GM19452 (cell line): Measurements from ENCODE around the gene LAMTOR2.
A peak's percentile ranks its signal among the peaks of the same experiment; 100 is the strongest.
"Not testable (repeated sequence)": the region's sequence is repeated elsewhere in the genome, so short reads cannot be mapped to it uniquely, and the experiment has no call there.

Experiments
- ATAC-seq: cut with Tn5 transposase; IDR thresholded peaks from one replicate; pipeline ENCODE4 v1.9.1; 2021; ENCODE audit not compliant: unreplicated experiment

Gene LAMTOR2

DNA sequence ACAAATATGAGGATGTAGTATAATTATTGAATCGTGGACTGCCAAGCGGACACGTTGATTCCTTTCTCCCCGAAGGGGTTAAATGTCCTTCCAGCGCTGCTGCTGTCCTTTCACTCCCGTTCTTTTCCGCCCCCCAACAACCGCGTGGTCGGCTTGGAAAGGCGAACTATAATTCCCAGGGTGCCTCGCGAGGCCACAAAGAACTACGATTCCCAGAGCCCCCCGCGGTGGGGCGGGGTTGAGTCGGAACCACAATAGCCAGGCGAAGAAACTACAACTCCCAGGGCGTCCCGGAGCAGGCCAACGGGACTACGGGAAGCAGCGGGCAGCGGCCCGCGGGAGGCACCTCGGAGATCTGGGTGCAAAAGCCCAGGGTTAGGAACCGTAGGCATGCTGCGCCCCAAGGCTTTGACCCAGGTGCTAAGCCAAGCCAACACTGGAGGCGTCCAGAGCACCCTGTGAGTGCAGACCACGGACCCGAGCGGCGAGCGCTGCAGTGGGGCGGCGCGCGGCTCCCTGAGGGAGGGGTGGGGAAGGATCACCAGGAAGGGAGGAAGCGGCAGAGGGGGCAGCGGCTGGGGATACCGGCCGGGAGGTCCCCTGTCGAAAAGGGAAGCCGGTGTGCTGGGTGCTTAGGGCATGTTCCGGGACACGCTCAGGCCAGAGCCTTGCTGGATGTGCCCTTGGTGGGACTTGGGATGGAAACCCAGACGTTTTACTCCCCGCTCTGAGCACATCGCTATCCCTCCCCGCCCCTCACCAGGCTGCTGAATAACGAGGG lies at the start of gene LAMTOR2:
TSS of gene LAMTOR2 (plus strand) at position 283 of the 781 bp plus-strand sequence. CDS start at position 391, 108 bp downstream.
- ATAC-seq: peak; percentile 77

DNA sequence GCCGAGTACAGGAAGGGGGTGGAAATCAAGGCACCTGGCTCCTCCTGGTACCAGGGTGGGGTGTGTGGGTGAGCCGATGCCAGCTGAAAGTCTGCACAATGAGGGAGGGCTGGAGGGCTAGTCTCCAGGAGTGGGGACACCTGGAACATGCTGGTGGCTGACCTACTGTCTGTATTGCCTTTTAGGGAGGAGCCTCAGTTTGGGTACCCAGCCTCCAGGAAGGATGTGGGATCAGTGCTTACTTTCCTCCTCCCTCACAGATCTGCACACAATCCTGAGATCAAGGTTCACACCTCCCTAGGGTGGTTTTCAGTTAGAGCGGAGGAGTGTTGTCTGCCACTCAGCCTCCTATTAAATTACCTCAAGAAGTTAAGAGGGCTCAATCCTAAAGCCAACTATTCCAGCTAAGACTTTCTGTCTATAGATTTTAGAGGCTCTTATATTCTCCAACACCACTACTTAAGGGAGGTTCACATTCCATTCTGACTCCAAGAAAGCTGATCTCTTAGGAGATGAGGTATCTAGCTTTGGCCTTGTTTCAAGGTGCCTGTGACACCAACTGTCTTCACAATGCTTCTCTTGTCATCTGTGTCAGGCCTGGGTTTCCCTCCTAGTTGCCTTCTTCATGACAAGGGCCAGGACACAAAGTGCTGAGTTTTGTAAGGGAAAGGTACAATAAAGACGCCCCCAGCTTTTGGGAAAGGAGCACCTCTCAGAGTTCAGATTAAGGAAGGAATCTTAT lies 49.6 kb upstream of the LAMTOR2 start:
- ATAC-seq: no peak

DNA sequence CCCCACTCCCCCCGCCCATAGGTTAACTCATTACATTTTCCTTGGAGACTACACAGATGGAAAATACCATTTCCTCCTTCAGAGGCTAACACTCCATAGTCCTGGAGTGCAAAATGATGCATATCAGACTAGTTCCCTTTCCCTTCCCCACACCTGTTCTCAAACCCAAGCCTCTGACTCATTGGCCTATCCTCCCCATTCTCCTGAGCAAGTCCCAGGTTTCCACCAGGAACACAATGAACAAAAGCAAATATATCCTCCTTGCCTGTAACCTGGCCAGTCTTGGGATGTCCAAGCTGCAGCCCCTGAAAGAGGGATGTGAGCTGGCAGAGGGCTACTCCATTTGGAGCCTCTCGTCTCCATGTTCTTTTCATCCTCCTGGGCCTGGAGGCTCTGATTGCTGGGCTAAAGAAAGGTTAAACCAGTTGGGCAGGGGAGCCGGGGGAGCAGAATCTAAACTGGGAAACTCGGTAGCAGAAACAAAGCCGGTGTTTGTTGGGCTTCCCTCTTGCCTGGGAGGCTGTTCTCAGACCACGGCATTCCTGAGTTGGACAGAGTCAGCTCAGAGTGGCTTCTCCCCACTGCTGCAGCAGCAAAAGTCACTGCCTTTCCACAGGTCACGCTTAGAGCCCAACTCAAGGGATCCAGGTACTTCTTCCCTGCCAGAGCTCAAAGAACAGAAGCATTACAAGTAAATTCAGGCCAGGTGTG lies 47.8 kb upstream of the LAMTOR2 start:
- ATAC-seq: no peak

DNA sequence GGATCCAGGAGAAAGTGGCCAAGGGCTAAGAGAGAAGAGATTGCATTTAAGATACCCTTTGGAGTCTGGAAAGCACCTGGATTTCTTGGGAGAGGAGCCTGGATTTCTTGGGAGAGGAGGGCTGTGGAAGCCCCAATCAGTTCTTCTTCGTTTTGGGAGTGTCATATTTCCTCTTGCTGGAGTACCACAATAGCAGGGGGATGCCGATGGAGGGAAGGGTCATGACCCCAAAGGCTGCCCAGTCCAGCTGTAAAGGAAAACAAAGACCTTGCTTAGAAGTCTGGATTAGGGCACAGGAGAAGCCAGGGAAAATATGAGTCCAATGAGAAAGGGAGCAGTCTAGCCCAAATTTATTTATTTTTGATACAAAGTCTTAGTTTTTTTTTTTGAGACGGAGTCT lies 45.2 kb upstream of the LAMTOR2 start:
- ATAC-seq: no peak

DNA sequence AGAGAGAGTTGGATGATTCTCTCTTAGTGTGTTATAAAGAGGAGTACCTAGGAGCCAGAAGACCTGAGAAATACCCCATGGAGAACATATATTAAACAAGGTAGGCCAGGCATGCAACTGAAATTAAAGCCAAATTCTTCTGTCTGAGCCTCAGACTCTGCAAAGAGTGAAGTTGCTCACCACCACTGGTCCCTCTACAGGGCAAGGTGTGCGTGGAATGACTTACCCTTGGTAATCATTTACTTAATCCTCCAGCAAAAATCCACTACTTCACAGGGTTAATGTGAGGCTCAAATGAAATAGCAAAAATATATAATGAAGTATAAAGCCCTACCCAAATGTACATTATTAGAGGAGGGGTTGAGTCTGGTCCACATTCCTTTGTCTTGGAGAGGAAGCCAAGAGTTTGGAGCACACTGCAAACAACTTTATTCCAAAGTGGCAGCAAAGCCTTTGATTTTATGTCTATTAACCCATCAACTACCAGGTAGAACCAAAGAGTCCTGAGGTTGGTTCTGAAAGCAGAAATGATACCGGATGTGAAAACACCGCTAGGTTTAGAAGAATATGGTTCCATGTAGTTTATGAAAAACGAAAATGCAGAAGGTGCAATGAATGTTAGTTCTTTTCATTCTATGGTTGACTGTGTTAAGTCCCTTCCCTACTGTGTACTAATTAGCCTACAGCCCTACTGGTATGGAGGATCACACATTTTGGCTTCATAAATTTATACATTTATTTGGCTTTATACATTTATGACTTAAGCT lies 42.3 kb upstream of the LAMTOR2 start:
- peak; percentile 83 for ATAC-seq

DNA sequence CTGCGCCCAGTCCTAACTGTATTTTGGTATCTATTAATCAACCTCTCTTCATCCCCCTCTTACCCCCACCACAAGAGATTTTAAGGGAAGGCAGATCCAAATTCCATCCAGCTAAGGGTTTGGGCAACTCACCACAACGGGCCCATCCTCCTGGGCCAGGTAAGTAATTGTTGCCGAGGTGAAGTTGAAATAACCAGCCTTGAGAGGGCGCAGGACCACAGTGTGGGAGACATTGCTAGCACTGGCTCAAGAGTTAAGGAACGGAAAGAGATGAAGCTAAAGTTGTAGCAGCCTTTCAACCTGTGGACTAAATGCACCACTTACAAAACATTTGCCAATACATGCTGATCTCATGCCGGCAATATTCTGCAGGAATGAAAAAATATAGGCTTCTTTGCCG lies 39.8 kb upstream of the LAMTOR2 start:
- ATAC-seq: no peak

DNA sequence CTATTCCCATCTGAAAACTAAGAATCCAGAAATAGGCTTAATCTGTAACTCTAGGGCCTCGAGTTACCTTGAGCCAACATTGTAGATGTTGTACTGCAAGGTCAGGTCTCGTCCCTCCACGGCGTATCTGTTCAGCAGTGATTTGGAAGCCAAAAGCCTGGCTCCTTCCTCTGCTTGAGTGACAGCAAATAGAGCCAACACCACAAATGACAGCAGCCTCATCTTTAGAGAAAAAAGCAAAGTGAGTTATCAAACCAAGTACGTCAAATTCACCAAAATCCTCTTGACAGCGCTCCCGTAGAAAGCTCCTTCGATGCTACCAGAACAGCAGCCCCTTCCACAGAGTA lies 34.7 kb upstream of the LAMTOR2 start:
- ATAC-seq: no peak

DNA sequence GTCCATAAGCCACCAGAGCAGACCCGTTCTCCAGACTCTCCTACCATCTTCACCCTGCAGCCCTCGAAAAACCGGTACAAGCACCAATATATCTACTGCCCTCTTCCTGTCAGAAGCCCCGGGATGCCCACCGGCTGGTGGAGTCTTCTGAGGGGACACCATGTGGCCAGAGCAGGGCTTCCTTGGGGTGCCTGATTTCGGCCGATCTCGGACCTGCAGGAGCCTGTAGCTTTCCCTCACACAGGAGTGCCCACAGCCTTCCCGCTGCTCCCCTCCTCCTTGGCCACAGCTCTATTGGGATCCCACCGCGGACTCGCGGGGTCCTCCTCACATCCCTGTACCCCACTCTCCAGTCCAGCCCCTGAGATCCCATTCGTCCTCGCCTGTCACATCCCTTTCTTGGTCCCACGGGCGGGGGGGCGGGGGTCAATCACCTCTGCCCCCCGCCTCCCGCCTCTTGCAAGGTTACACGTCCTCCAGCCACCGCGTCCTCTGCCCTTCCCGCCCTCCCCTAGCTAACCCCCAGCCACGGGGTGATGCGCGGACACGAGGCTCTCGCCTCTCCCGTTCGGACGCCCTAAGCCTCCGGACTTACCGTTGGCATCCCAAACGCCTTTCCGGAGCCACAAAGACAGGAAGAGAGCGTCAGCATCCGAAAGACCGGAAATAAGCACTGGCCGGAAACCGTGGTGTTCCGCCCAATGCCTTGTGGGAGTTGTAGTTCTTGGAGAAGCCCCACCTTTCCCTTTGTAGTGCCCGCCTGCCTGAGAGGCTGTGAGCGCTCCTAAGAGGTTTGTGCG lies 34.1 kb upstream of the LAMTOR2 start, which contains the start of gene SSR2:
TSS of gene SSR2 (minus strand) at position 659 of the 800 bp plus-strand sequence. CDS start 784 bp downstream, outside the sequence.
- peak; percentile 98 for ATAC-seq

DNA sequence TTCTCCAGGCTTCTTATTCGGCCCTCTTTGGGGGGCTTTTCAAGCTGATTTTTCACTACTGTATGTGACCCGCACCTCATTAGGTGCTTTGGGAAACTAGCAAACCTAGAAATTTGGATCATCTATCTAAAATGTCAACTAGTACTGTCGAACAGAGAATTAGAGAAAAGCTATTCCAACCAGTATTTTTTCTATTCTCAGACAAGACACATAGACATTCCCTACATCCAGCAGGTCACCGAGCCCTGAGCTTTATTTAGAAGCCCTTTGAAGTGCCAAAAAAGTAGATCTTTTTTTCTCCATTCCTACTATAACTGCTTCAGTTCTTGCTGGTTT lies 33.5 kb upstream of the LAMTOR2 start:
- ATAC-seq: no peak

DNA sequence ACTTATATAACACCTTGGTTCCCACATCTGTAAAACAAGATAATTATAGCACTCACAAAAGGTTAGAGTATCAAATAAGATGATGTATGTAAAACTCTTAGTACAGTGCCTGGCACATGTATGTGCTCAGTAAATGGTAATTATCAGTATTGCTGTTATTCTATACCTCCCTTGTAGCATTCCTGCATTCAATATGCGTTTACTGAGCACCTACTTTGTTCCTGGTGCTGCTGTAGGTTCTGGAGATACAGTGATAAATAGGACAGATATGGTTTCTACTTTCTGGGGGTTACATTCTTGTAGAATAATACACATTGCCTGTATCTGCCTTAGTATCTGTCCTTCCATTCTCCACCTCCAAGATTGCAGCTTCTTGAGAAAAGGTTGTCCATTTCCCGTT lies 32.6 kb upstream of the LAMTOR2 start:
- ATAC-seq: no peak

DNA sequence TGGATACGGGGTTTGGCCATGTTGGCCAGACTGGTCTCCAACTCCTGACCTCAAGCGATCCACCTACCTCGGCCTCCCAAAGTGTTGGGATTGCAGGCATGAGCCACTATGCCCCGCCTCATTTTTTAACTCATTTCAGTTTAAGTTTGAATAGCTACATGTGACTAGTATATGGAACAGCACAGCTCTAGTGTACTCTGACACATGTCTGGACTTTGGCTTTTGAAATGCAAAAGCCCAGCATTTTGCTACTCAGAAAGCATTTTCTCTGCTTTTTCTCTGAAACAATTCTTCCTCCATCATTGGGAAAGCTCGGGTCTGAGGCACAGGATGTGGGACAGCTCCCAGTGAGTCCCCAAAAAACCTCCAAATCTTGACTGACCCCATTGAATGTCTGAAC lies 29.8 kb upstream of the LAMTOR2 start:
- ATAC-seq: no peak

DNA sequence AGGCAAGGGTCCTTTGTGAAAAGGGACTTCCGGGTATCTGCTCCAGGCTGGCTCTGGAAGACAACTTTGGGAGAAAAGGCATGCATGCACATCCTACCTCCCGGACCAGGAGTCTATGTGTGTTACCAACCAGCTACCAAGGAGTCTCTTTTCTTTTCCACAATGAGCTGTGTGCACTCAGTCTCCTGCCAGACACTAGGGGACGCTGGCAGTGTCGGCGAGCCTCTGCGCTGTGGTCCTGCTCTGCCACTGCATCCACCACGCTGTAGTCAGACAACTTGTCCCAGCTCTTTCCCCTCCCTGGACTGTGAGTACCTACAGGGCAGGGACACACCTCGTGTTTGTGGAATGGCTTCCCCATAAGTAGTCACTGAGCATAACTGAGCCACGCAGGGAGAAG lies 28.7 kb upstream of the LAMTOR2 start:
- no peak for ATAC-seq

DNA sequence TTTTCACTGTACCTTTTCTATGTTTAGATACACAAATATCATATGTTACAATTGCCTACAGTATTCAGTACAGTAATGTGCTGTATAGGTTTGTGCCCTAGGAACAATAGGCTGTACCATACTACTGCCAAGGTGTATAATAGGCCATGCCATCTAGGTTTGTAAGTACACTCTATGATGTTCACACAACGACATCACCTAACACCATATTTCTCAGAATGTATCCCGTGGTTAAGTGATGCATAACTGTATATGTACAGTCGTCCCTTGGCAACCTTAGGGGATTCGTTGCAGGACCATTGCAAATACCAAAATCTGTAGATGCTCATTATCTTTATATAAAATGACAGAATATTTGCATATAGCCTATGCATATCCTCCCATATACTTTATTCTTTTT lies 28.0 kb upstream of the LAMTOR2 start:
- ATAC-seq: no peak

DNA sequence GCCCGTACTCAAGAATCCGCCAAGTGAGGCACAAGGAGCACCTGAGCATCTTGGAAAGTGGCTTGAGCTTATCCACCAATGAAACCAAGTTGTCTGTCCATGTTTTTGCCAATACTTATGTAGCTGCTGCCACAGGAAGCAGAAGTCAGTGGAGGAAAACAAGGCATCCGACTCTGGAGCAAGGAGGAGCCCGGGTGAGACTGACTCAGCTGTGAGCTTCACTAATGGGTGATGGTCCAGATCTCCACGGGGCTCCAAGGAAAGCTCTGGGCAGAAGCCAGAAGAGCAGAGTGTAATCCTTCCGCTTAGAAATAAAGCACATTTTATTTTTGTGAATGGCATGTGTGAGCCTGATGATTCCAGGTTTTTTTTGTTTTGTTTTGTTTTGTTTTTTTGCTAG lies 21.6 kb upstream of the LAMTOR2 start:
- no peak for ATAC-seq

DNA sequence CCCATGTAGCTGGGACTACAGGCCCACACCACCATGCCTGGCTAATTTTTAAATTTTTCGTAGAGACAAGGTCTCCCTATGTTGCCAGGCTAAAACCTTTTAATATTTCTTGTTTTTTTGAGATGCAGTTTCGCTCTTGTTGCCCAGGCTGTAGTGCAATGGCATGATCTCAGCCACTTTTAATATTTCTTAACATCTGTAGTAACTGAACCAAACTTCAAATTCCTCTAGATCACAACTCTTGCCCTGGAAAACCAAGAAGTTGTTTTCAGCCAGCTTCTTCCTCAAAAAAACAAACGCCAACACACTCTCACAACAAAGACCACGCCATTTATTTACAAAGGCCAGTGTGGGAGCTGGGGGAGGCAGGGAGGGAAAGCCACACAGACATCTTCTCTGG lies 19.6 kb upstream of the LAMTOR2 start:
- not testable (repeated sequence) for ATAC-seq

DNA sequence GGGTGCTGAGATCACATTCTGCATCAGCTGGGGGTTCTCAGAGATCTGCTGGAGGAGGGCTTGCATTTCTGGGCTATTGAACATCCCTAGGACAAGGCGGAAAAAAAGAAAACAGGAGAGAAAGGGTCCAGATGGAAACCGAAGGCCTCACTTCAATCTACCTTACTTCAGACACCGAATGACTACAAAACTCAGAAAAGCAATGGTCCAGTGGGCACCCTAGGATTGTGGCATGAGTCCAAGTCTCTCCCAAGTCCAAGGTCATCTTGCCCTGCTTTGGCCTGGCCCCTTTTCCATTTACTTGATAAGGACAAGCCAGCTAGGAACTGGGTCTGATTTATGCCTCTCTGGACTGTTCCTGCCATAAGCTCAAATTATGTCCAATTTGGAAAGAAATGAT lies 11.8 kb upstream of the LAMTOR2 start:
- ATAC-seq: no peak

DNA sequence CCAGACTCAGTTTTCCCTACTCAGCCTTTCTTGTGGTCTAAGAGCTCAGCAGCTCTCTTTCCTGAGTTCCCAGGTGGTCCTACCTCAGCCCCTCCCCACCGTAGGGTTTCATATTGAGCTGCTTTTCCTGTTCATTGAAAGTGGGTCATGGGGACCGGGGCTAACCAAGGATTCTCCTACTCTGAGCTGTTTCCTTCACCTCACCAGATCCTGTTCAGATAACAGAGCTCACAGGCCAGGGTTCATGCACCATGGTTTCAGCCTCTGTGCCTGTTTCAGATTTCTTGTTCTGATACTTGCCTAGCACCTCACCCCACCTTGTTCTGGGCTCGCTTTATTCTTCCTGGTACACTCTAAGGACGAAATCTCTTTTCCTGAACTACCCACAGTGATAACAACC lies 9.5 kb upstream of the LAMTOR2 start:
- ATAC-seq: no peak

DNA sequence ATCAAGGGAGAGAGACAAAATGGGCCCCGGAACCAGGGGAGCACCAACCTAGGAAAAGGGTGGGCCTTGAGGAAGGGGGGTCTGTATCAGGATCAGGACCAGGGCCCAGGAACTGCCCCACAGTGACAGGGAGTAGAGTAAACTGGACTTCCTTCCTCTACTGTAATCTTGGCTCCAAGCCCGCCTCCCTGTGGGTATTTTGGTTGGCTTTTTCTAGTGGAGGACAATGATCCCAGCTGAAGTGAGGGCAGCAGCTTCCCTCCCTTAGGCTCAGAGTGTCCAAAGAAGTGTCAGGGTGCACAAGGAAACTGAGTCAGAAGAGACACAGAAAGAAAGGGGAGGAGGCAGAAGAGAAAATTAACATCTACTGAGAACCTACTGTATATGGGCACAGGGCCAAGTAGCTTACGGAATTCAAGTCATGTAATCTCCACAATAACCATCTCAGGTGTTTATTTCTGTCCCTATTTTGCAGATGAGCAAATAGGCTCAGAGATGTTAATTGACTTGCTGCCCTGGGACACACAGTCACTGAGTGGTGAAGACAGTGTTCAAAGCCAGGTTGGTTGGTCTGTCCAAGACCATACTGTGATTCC lies 5.8 kb upstream of the LAMTOR2 start:
- ATAC-seq: no peak

DNA sequence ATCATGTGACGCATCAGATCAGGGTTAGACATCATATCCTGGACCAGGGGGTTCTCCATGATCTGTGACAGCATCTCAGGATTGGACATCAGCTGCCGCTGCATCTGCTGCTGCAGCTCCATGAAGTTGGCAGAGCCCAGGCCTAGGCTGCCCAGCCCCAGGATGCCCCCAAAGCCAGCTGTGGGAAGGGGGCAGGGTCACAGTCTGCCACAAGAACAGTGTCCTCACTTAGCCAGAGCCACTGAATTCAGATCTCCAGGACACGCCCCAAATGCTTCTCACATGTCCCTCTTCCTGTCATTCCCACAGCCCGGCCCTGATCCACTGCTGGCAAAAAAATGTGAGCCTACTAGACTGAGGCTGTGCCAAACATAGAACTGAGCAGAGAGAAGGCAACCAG lies 4.2 kb upstream of the LAMTOR2 start:
- ATAC-seq: no peak
